A549 (cell line): ENCODE data around the gene FSTL5.

ENCODE experiments used
- CEBPB ChIP-seq, 2 experiments: fragments of >200 bp in 1 of 2; sonication (Bioruptor Twin) in 1 of 2; formaldehyde crosslinking in 1 of 2; IDR thresholded peaks; 2 replicates each; pipeline ENCODE4 v1.6.1; 2012 to 2016
- POLR2A ChIP-seq: IDR thresholded peaks from 2 replicates; pipeline ENCODE4 v1.6.1; 2012; ENCODE audit warnings: mild to moderate bottlenecking, low read length
- REST ChIP-seq: fragments of 200-600 bp; sonication (generic); IDR thresholded peaks from 2 replicates; pipeline ENCODE4 v1.6.1; 2016; ENCODE audit warnings: antibody characterized with exemption, mild to moderate bottlenecking, moderate library complexity
- SMC3 ChIP-seq: fragments of >200 bp; sonication (Bioruptor Twin); formaldehyde crosslinking; IDR thresholded peaks from 3 replicates; pipeline ENCODE4 v1.6.1; 2018; ENCODE audit warnings: inconsistent platforms
- USF2 ChIP-seq: fragments of 450-650 bp; IDR thresholded peaks from 2 replicates; pipeline ENCODE4 v1.6.1; 2014; ENCODE audit warnings: antibody characterized with exemption

GRCh38 chr4:162104459-162105124, 59.2 kb downstream of the FSTL5 start:
- TF ChIP-seq SMC3: no peak
- TF ChIP-seq USF2: no peak
- TF ChIP-seq REST: no peak
- TF ChIP-seq CEBPB (IDR thresholded peaks at IDR 0.05): no peak
- TF ChIP-seq POLR2A: no peak
